ENCODE results near the gene RAB40B. TPM values are rescaled to one million over a fixed set of nuclear protein-coding genes. Genes with fewer than 3 reads are reported as not detected.

RAB40B gene
- total RNA-seq, 2 experiments from 2014 or later: 21.4 to 22.1 TPM

GRCh38 chr17:82679586-82680465, 18.7 kb downstream of the RAB40B start:
- peak overlapping the region; percentile 98 for H3K27ac ChIP-seq (ENCODE audit: low read depth, low read length, poor library complexity, severe bottlenecking)
- DNase-seq (ENCODE audit: low spot score): no peak
- H3K36me3 ChIP-seq (ENCODE audit: insufficient read depth, low read length): peaks cover 4% of the 10 kb centered on the region; the same call in 1 of the 2 replicates
- ChIA-PET CTCF (ENCODE audit: unreplicated experiment) (no interaction called here), POLR2A (interaction anchor here (0.6 to 1.2 kb wide), 4 partner anchors 22 to 44 kb away, joined by 3 to 4 read pairs (median 4); partner anchors contain the start of gene FN3KRP)
- no peak for TF ChIP-seq EZH2phosphoT487 (IDR thresholded peaks at IDR 0.05; ENCODE audit: borderline replicate concordance, low read depth, low read length)
- TF ChIP-seq, protein P1, sequence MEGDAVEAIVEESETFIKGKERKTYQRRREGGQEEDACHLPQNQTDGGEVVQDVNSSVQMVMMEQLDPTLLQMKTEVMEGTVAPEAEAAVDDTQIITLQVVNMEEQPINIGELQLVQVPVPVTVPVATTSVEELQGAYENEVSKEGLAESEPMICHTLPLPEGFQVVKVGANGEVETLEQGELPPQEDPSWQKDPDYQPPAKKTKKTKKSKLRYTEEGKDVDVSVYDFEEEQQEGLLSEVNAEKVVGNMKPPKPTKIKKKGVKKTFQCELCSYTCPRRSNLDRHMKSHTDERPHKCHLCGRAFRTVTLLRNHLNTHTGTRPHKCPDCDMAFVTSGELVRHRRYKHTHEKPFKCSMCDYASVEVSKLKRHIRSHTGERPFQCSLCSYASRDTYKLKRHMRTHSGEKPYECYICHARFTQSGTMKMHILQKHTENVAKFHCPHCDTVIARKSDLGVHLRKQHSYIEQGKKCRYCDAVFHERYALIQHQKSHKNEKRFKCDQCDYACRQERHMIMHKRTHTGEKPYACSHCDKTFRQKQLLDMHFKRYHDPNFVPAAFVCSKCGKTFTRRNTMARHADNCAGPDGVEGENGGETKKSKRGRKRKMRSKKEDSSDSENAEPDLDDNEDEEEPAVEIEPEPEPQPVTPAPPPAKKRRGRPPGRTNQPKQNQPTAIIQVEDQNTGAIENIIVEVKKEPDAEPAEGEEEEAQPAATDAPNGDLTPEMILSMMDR (conservative IDR thresholded peaks at IDR 0.05; ENCODE audit: low read length): peak; percentile 35; the same call in 1 of the 2 replicates
- peaks cover 51% of the 10 kb centered on the region for H3K4me1 ChIP-seq (ENCODE audit: insufficient read depth, low read length, poor library complexity, severe bottlenecking)
- H2AFZ ChIP-seq (ENCODE audit: low read length): no peak overlapping the region
- peak overlapping the region; percentile 8; the same call in 1 of the 2 replicates for H3K4me2 ChIP-seq (ENCODE audit: low read length)
- no peak overlapping the region for H3K4me3 ChIP-seq (ENCODE audit: low read depth, low read length, poor library complexity, severe bottlenecking)
- no peaks in the 10 kb centered on the region for H4K20me1 ChIP-seq (ENCODE audit: insufficient read depth, low read length)
- H3K9me3 ChIP-seq (ENCODE audit: low read length): peaks cover 22% of the 10 kb centered on the region
- intact Hi-C loops (cut with micrococcal nuclease; ENCODE audit: unreplicated experiment): loop anchor here (1.0 to 5.0 kb wide), 6 partner anchors 37 to 422 kb away; partner anchors contain the start of genes FN3KRP and TBCD
- H3K79me2 ChIP-seq (ENCODE audit: insufficient read depth, low read depth, low read length): no peaks in the 10 kb centered on the region
- BruUV-seq (replicated peaks): no TSS peak
- no peaks in the 10 kb centered on the region for H3K9me2 ChIP-seq (ENCODE audit: insufficient read depth, low read length)

GRCh38 chr17:82678265-82678891, 20.1 kb downstream of the RAB40B start:
- POLR2A ChIA-PET: interaction anchor here (0.6 to 1.7 kb wide), 9 partner anchors 10 to 439 kb away, joined by 3 to 9 read pairs (median 4); partner anchors contain the start of gene FN3KRP
- intact Hi-C loops (cut with micrococcal nuclease; ENCODE audit: unreplicated experiment): loop anchor here (1.0 to 5.0 kb wide), 6 partner anchors 30 to 424 kb away; partner anchors contain the start of genes FN3KRP and TBCD
- peak; percentile 86 for DNase-seq (ENCODE audit: low spot score)
- Histone ChIP-seq H3K4me3 (ENCODE audit: low read depth, low read length, poor library complexity, severe bottlenecking) (peak overlapping the region; percentile 60), H4K20me1 (ENCODE audit: insufficient read depth, low read length) (no peaks in the 10 kb centered on the region), H3K36me3 (ENCODE audit: insufficient read depth, low read length) (peaks cover 4% of the 10 kb centered on the region; the same call in 1 of the 2 replicates), H3K27ac (ENCODE audit: low read depth, low read length, poor library complexity, severe bottlenecking) (peak overlapping the region; percentile 98), H3K4me1 (ENCODE audit: insufficient read depth, low read length, poor library complexity, severe bottlenecking) (peaks cover 55% of the 10 kb centered on the region), H3K79me2 (ENCODE audit: insufficient read depth, low read depth, low read length) (no peaks in the 10 kb centered on the region), H3K9me3 (ENCODE audit: low read length) (peaks cover 22% of the 10 kb centered on the region), H2AFZ (ENCODE audit: low read length) (peak overlapping the region; percentile 96), H3K4me2 (ENCODE audit: low read length) (peak overlapping the region; percentile 87), H3K9me2 (ENCODE audit: insufficient read depth, low read length) (no peaks in the 10 kb centered on the region)
- no TSS peak for BruUV-seq (replicated peaks)
- CTCF ChIA-PET (ENCODE audit: unreplicated experiment): interaction anchor here (0.6 to 1.0 kb wide), 5 partner anchors 34 to 786 kb away, joined by 3 to 6 read pairs (median 3); partner anchors contain the start of gene FN3KRP
- TF ChIP-seq, protein P1 (conservative IDR thresholded peaks at IDR 0.05; ENCODE audit: low read length): no peak
- no peak for TF ChIP-seq EZH2phosphoT487 (IDR thresholded peaks at IDR 0.05; ENCODE audit: borderline replicate concordance, low read depth, low read length)

Measured in OCI-LY7 (cell line).